GM19372 (cell line): ENCODE results near the gene LRRTM3.

Experiments used
- ATAC-seq: cut with Tn5 transposase; IDR thresholded peaks from one replicate; pipeline ENCODE4 v1.9.1; 2021; ENCODE audit warnings: mild to moderate bottlenecking, low read depth, moderate library complexity; ENCODE audit not compliant: unreplicated experiment

Gene LRRTM3

DNA sequence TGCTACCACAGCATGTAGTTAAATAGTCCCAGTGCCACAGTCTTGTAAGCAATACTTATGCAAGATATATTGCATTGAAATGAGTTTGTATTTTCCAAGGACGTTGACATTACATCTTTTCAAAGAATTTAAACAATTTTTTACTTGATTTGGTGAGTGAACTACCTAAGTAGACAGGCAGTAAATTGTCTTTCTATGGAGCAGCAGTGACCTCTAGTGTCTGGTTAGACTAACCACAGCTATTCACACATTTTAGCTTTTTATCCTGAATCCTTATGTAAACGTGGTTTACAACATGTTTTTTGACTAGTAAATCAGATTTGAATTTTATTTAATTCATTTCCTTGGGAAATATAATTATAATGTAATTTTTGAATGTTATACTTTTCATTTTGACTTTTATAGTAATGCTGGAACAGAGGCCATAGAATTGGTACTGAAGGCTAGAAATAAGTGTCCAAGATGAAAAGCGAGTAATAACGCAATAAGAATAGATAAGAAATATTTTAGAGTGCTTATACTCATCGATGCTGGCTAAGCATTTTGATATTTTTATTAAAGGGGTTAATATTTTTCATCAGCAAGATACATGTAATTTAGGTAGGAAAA lies 5.6 kb downstream of the LRRTM3 start:
- peak; percentile 73 for ATAC-seq

DNA sequence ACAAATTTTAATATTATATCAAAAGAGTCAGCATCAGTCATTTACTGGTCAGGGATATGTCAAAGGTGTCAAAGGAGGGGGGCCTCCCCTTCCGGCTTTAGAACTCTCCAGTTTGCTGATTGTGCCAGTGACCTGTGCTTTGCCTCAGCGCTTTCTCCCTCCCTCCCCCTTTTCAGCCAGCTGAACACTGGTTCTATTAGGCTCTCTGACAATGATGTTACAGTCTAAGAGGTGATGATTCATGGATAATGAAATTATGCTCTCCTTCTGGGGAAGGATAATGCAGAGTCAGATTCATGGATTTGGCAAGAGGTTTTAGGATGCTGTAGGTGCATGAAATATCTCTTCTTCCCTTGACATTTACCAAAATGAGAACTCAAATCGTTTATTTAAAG lies 6.1 kb downstream of the LRRTM3 start:
- no peak for ATAC-seq

DNA sequence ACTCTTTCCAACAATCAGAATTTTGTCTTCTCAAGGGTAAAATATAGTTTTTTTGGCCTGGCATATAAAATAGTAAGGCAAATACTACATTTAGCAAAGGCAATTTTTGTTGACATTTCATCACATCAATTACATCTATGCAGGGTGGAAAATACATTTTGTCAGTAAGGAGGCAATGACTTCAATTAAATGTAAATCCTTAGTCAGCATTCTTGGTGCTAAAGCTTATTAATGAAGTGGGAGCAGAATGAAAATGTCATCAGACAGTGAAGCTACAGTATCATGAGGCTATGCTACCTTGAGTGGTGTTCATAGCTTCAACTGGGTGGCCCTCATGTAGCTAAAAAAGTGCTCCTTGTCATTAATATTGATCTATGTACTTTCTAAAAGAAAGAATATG lies 8.9 kb downstream of the LRRTM3 start:
- no peak for ATAC-seq

DNA sequence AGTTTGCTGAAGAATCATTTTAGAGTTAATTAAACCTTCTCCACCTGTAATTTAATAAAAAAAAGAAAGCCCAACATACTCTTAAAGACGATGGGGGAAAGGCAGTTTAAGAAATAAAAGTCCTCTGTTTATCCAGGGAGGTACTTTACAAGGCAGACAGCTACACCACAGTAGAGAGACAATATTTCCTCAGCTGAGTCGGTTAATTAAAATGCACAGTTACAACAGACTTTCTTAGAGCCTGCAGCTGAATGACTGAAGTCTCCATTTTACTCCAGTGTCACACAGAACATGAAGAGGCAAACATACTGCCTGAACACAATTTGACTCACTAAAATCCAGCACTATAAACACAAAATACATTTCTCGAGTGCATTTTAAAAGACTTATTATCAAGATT lies 15.1 kb downstream of the LRRTM3 start:
- ATAC-seq, result no peak

DNA sequence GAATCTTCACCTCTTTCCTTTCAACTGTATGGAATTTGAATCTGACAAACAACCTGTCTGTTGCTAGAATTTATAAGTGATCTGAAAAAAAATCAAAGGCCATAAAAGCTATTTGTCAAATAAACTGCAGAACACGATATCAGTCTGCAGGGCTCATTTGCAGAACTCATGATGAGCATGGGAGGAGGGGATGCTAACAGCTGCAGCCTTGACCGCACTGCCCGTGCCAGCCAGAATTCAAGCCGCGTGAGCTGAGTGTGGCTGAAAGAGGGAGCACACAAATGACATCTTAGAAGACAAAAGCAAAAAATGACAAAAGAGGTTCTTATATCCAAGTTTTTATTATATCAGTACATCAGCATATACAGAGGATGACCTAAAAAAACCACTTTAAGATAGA lies 15.7 kb downstream of the LRRTM3 start:
- ATAC-seq, result no peak

DNA sequence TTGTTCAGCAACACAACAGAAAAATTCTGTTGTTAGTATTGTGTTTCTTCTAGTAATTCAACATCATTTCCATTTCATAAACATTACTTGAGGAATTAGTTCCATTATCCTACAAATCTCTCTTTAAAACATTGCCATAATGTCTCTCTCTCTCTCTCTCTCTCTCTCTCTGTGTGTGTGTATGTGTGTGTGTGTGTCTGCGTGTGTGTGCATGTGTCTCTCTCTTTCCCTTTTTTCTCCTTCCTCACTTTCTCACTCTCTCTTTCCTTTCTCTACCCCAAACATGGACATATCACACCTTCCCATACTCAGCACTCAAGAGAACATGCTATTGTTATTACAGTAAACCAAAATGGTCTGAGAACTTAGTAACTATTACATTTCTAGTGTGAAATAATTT lies 16.6 kb downstream of the LRRTM3 start:
- no peak for ATAC-seq

DNA sequence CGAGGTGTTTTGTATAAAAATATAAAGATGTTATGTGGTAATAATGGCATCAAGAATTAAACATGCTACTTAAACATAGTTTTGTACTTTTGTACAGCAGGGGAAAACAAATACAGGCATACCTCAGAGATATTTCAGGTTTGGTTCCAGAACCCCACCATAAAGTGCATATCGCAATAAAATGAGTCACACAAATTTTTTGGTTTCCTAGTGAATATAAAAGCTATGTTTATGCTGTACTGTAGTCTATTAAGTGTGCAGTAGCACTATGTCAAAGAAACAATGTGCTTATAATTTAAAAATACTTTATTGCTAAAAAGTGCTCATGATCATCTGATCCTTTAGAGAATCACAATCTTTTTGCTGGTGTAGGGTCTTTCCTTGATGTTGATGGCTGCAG lies 17.8 kb downstream of the LRRTM3 start:
- ATAC-seq, result no peak

DNA sequence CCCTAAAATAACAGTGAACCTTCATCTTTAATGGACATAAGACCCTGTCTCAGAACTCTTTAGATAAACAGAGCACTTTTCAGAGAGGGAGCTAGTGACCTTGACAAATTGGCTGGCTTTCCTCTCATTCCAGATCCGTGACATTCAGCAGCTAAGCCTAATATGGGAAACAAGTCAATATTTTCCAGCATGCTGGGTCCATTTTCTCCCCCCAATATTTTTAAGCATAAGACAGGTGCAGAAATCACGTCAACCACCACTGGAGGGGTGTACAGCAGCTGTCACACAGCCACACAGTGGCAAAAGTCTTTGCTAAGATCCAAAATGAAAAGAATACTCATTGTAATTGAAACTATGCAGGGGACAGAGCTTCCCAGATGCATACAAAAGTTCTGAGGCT lies 26.1 kb downstream of the LRRTM3 start:
- ATAC-seq, result no peak

DNA sequence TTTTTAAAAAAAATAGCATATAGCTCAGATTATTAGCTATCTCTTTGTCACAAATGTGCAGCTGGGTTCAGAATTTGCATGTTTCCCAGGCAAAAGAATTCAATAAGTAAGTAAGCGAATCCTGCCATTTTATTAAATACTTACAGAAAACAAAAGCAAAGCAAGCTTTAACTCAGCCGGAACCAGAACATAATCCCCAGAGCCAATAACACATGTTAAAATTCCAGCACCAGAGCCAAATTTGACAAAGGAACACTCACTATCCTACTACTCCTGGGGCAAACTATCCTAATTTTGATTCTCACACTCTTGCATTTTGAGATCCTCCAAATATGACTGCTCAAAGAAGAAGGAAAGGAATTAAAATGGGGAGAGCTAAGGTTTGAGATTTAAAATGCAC lies 32.6 kb downstream of the LRRTM3 start:
- no peak for ATAC-seq

DNA sequence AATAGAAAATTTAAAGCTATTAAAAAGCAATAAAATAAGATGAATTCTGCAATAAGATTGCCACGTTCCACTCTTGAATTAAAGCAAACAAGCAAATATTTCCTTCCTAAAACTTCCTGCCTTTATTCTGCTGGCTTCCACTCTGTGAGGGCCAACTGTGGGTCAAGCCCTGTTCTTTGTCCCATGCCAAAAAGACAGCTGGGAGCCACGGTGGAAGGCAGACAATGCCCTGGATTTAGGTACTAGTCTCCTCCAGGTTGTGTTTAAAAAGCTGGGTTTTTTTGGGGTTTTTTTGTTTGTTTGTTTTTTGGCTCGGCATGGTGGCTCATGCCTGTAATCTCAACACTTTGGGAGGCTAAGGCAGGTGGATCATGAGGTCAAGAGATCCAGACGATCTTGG lies 39.1 kb downstream of the LRRTM3 start:
- no peak for ATAC-seq

DNA sequence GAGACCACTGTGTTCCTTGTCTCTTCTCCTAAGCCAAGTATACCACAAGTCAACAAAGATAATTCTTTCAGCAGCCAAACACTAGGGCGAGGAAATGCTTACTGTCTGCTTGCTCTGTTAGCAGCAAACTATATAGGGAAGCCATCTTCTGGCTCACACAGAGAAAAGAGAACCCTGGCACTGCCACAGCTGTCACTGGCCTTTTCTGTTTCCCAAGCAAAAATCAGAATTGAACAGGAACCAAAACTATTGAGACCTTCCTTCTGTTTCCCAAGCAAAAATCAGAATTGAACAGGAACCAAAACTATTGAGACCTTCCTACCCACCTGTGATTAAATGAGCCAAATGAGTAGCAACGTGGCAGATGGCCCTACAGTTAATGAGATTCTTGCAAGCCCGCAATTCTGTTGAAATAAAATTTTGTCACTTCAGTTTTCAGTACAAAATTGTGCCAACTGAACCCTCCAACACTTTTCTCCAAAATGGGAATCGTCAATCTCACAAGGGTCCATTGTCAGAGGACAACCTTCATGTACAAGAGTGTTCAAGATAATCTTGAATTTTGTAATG lies 54.5 kb downstream of the LRRTM3 start:
- ATAC-seq, result no peak

DNA sequence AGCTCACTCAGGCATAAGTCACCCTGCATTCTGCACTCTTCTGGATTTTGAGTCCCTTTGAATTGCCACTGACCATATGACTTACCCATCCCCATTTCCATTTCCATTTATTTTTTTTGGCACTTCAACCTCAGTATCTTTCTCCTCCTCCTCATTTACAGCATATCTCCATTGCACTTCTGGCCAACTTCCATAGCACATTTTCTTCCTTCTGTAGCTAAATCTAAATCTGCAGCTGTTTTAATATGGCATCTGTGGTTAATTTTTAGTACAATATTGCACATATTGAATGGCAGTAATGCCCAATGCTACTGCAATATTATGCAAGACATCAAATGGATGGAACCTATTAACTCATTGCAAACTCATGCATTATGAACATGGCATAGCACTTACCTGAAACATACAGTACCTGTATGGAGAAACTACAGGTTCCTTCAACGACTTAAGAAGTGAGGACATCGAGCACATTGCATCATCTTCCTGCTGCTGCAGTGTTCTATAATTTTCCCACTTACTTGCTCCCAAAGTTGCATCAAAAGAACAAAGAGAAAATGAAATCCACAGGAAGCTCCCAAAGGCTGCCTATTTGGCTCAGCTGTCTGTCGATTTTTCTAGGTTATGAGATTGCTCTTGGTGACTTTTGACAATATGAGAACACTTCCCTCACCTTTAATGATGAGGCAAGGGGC lies 55.7 kb downstream of the LRRTM3 start:
- ATAC-seq, result no peak

DNA sequence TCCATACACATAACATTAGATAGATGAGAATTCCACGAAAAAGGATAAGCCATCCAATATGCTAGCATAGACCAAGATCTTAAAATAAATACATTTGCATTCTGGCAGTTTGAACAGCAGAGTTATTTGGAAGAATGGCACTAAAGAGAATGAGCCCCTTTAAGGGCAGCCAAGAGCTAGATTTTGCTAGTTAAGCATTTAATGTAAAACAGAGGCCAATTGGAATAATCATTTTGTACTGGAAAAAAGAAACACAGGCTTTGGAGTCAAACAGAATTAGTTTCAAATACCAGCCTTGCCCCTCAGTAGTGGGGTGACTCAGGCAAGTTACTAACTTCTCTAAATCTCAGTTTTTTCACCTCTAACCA lies 56.2 kb downstream of the LRRTM3 start:
- no peak for ATAC-seq

DNA sequence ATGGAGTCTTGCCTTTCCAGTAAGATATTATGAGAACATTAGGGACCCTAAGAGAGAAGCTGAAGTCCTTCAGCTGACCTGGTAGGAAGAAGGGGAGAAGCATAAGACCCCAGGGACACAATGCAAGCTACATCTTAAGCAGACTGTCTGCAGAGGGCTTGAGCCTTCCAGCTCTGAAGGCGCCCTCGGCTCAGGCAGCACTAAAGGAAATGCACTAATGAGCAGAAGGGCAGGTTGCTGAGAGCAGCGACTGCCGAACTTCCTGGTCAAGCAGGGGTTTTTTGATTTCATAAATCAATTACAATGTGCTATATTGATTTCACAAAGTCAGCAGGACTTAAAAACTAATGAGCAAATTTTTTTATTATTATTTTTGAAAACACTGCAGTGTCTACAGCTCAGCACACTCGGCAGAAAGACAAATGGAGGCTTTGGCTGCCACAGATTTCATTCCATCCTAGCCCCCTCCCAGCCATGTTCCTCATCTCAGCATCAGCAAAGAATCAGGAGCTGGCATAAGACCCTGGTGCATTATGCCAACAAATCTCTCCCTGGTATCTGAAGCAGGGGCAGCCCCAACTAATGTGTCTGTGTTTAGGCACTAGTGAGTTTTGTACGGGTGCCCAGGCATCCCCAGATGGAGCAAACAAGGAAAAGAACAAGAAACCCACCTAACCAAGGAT lies 57.1 kb downstream of the LRRTM3 start:
- ATAC-seq, result no peak

DNA sequence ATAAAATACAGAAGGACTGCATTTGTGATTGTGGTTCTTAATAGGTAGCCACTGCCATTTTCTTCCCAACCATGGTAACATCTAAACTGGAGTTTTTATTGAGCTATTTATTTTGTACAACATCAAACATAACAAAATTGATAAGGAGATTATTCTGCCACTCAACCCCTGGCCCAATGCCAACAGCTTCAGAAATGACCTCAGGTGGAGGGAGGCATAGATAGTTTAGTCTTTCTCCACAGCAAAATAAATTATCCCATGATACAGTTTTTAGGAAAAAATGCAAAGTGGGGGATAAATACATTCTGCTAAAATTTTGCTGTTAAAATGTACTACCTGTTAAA lies 57.6 kb downstream of the LRRTM3 start:
- no peak for ATAC-seq

DNA sequence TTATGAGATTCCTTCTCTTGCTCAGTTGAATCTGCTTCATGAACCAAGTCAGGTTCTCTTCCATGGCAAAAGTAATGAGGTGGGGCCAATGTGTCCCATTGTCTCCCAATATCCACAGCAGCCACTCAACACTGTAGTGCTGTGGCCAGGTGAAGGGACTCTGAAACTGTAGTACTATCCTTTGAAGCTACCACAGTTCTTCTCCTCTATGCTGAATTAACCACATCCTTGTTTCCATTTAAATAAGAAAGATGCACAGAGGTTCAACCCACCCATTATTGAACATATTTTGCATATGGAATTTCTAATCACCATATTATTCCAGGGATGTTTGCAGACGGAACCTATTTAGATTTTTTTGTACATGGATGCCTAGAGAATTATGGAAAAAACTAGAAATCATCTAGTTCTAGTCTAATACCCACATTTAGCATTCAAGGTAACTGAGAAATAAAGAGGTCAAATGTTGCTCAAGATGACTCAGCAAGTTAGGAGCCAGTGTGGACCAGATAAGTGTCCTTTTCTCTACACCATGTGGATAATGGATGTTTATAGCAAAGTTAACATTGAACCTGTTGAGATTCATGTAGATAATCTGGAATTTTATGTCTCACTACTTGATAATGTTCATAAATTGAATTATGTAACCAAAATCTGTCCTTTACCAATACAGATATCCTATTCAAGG lies 64.5 kb downstream of the LRRTM3 start:
- no peak for ATAC-seq

DNA sequence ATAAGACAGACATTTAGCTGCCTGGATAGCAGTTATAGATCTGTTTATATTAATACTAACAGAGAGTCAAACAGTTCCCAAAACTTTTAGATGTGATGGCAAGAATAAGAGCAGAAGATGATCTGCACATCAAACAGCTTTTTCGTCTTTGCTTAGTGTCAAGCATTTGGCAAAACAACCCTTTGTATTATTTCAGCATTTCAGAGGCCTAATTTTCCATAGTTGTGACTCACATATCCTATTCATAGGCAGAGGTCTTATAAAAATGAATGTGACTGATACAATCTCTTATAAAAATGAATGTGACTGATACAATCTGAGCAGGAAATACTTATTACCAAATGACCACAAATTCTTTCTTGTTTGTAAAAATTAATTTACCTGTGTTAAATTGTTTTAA lies 71.2 kb downstream of the LRRTM3 start:
- no peak for ATAC-seq

DNA sequence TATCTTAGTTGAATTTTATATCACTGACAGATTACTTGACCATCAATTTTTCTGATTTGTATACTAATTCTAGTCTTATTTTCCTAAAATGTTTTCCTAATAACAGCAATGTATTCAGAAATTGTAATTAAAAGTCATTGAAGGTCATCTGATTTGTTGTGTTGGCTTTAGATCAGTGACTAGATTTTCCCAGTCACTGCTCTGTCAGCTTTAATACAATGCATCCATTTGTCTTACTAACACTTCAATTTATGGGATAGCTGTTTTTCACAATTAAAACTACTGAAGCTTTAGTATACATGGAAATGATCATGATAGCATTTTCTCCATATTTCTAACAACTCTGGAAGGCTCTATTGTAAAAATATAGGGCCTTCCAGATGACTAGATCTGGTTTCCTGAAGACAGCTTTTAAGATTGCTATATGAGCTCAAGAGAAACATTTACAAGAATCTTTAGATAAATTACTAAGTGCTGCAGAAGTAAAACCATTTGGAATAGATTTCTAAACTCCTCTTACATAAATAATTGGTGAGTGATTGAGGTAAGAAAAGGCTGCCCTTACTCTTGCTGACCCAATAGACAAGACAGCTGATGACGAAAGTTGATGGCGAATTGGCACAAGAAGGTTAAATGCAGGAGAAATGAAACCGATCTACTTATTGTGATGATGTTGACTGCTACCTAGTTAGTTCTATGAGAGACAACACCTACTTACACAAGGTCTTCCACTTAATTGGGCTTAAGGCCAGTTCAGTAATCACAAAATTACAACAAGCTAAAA lies 74.1 kb downstream of the LRRTM3 start:
- no peak for ATAC-seq

DNA sequence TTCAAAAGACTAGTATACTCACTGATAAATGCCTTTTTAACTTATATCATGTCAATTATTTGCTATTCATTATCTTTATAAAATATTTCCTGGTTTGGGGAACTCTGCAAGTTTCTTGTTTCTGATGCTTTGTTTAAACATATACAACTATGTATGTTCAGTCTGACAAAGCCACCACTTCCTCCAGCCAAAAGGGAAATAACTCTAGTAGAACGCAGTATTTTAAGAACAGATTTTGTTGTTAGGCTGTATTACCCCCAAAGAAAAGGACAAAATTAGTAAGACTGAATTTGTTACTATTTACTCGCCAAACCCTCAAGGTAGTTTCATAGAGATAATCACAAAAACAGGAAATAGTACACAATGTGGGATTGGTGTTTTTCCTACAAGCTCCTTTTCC lies 78.9 kb downstream of the LRRTM3 start:
- no peak for ATAC-seq

DNA sequence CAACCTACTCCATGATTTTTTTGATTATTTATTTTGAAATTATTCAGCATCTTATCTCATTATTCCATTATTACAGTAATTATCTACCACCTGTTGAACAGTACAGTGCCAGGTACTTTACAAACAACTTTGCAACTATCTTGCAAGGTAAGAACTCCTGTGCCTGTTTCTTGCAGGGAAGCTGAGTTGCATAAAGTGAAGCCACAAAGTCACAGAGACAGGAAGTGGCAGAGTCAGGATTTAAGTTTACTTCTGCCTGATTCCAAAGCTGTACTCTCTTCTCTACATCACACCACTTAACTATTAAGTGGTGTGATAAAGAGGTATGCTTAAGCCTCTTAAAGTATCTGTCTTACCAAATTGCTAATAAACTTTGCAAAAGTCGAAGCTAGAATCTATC lies 80.1 kb downstream of the LRRTM3 start:
- no peak for ATAC-seq

DNA sequence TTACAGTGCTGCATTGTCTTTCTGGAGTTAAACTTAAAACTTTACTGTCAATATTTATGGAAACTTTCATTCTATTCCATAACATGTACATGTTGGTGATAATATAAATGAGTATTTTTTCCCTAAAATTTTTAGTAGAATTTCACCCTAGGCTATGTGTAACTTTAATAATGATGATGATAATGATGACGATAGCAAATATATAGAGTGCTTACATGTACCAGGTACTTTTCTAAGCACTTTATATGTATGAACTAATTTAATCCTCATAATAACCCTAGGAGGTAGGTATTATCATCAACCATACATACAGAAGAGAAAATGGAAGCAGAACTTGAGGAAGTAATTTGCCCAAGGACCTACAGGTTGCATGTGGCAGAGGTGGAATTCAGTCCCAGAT lies 85.6 kb downstream of the LRRTM3 start:
- no peak for ATAC-seq
